NK-92 (cell line): ENCODE data around the gene VPS35L.

Experiments used
- DNase-seq: peaks from one replicate; lab custom pipeline; 2025; ENCODE audit not compliant: unreplicated experiment; lab: John Stamatoyannopoulos, UW

Gene VPS35L

DNA sequence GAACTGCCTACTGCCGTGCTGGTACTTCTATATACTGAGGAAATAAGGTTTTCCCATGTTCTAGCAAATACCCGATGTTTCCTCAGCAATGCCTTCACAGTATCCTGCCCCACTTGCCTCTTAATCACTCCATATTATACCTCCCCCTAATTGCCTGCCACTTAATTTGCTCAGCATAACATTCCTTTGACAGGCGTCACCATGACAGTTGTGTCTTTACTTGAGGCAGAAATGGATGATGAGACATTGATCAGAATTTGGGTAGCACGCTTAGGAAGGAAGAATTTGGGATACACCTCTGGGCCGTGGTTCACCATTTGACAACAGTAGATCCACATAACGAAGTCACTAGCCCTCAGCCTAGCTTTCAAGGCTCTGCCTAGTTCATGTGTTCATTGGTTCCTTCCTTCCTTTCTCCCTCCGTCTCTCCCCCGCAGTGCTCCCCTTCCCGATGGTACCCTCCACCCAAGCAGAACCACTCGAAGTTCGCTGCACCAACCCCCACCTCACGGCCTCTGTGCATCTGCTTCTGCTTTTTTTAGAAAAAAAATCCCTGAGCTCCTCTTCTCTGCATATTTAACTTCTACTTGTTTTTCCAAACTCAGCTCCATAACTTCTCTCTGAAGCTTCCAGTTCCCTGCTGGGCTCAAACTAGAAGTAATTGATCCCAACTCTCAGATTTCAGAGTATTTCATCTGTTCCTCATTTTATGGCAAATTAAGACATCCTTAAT lies 182.0 kb downstream of the VPS35L start:
- no peak for DNase-seq

DNA sequence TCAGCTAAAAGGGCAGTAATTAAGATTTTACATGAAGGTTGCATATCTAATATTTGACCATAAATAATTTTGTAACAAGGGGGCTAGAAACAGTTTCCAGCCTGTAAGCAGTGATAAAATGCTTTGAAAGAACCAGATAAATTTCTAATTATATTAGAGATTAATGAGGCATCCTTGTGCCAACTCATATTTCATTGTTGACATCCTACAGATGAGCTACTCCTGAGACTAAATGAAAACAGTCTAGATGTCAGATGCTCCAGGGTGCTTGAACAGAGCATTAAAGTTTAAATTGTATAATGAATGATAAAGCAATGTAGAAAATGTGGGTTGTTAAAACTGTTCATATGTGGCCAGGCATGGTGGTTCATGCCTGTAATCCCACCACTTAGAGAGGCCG lies 185.9 kb downstream of the VPS35L start:
- no peak for DNase-seq

GRCh38 chr16:19743816-19744159 lies 188.3 kb downstream of the VPS35L start:
- DNase-seq = no peak

DNA sequence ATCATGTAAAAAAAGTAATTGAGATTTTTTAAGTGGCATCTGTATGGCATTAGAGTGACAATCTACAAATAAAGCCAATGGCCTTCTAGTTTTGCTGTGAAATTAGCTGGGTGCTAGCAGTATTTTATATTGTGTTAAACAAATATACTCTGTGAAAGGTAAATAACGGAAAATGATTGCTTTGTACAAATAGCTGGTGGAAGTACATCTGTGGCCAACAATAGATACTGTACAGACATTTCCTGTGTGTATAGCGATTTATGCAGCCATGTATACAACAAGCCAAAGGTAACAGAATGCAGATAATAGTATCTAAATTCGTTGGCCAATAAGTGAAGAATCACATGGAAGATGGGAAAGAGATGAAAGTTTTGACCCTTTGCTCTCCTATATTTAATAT lies 189.2 kb downstream of the VPS35L start:
- DNase-seq = no peak

DNA sequence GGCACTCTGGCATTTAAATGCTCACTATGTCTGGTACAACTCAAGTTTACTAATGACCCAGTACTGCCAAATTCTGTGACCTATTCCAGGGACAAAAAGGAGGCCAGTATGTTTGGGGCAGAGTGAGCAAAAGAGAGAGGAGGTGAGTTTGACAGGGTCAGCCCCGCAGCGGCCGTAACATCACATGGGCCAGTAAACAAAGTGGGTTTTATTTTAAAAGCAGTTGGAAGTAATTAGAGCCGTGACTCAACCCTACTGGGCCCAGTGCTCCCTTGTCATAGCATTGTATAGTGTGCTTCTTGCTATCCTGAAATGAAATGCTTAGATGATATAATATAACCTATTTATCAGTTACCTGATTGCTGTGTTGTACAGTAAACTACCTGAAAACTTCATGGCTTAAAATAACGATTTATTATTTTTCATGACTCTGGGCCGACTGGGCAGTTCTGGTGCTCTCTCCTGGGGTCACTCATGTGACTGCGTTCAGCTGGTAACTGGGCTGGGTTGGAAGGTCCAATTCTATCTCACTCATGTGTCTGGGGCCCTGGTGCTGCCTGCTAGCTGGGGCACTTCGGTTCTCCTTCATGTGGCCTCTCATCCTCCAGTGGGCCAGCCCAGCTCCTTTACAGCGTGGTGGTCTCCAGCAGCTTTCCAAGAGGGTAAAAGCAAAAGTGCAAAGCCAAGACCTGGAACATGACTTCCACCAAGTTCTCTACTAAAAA lies 189.9 kb downstream of the VPS35L start:
- no peak for DNase-seq

DNA sequence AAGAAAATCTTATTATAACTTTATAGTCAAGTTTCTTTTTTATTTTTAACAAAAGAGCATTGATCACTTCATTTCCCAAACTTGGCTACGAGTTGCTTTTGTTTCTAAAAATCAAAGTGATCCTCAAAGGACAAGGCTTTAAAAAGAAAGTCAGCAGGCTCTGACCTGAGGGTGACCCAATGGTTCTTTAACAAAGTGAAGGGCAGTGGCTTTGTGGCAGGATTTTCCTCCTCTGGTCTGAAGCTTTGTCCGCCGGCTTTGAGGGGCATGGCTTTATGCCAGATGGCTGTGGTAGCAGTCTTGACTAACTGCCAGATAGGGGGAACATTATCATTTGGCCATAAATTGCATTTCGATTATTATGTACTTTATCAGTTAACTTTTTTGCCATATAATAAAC lies 191.1 kb downstream of the VPS35L start:
- no peak for DNase-seq

DNA sequence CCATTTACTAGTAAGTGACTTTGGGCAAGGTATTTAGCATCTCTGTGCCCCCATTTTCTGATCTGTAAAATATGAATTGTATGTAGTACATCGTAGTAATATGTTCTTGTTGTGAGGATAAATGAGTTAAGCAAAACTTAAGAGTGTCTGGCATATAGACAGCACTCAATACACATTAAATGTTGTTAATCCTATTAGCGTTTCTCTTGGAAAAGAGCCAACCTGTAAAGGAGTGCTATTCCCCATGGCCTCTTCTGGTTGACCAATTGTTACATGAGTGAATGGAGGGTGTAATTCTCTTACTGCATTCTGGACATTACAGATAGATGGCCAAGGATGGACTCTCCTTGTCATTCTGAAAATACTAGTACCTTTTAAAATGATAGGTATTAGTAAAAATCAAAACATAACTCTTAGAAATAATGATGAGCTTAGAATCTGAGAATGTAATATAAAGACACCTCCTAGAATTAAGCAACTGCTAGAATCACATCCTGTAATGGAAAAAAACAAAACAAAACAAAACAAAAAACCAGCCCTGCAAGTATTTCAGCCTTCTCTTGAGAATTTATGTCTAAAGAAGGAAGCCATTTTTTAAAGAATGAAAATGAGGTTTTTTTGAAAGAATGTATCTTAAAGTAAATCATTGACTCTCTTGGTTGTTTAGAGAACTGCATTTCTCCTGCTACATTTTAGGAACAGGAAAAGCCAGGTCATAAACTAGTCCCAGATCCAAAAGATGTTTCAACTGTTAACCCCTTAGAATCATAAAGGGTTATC lies 193.1 kb downstream of the VPS35L start:
- no peak for DNase-seq

DNA sequence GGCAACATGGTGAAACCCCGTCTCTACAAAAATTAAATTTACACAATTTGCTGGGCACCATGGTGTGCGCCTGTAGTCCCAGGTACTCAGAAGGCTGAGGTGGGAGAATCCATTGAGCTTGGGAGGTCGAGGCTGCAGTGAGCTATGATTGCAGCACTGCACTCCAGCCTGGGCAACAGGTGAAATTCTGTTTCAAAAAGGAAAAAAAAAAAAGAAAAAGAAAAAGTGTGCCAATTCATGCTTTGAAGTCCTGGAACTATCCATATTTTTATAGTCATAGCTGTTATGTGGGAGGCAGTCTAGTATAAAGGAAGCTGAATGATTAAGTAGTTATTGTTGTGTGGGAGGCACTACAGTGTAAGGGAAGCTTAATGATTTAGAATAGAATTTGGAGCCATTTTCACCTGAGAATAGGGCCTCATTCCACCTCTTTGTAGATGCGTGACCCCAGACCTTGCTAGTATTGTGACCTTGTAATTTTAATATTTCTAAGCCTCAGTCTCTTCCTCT lies 194.1 kb downstream of the VPS35L start:
- no peak for DNase-seq
